Jurkat, Clone E6-1 (cell line): Measurements from ENCODE around the gene COL12A1.
"Not testable (repeated sequence)": the region's sequence is repeated elsewhere in the genome, so short reads cannot be mapped to it uniquely, and the experiment has no call there.

Experiments used
- DNase-seq: peaks from one replicate; pipeline ENCODE4 v3.0.0-alpha.2; 2011; ENCODE audit warnings: low read depth, low spot score
- H3K4me3 ChIP-seq: 2 replicates; pipeline ENCODE4 v1.5.1; 2011; ENCODE audit warnings: mild to moderate bottlenecking, low read length, control low read depth, moderate library complexity

The COL12A1 gene

GRCh38 chr6:75188221-75188925 is 17.5 kb downstream of the COL12A1 start:
- no peak overlapping the region for H3K4me3 ChIP-seq
- DNase-seq, result no peak

GRCh38 chr6:75186581-75186980 is 19.3 kb downstream of the COL12A1 start:
- not testable (repeated sequence) for DNase-seq

GRCh38 chr6:75183099-75183541 is 22.7 kb downstream of the COL12A1 start:
- no peak overlapping the region for H3K4me3 ChIP-seq
- no peak for DNase-seq

More at GRCh38 chr6:75186581-75186980, 19.3 kb downstream of the COL12A1 start:
- H3K4me3 ChIP-seq, result not testable (repeated sequence)

- H3K4me3 ChIP-seq, result no peak overlapping the region
- DNase-seq, result no peak
Observed at GRCh38 chr6:75180864-75181263, 25.0 kb downstream of the COL12A1 start.

DNA sequence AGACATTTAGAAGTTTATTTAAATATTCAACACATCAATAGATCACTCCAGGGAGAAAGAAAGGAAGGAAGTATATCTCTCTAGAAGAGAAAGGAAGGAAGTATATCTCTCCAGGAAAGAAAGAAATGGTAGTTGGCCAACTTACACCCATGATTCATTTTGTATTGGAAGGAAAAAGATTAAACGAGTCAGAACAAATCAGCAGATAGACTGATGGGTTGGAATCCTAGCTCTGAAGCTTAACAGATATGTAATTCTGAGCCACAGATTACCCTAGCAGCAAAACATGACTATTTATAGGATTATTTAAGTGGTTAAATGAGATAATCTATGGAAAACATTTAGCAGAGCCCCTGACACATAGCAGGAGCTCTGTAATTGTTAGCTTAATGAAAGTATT is 27.1 kb downstream of the COL12A1 start:
- no peak for DNase-seq
- no peak overlapping the region for H3K4me3 ChIP-seq

DNA sequence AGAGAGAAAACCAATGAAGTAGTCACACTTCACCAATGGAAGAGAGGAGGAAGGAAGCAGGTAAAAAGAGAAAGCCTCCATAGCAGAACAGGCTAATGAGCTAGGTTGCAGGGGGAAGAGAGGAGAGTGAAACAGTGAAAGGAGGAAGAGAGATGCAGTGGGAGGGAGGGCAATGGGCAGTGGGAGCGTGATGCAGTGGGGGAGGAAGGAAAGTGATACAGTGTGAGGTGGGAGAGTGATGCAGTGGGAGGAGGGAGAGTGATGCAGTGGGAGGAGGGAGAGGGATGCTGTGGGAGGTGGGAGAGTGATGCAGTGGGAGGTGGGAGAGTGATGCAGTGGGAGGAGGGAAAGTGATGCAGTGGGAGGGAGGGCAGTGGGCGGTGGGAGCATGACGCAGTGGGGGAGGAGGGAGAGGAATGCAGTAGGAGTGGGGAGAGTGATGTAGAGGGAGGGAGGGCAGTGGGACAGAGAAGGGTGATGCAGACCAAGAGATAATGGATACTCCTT is 29.7 kb downstream of the COL12A1 start:
- no peak for DNase-seq
- H3K4me3 ChIP-seq, result no peak overlapping the region

DNA sequence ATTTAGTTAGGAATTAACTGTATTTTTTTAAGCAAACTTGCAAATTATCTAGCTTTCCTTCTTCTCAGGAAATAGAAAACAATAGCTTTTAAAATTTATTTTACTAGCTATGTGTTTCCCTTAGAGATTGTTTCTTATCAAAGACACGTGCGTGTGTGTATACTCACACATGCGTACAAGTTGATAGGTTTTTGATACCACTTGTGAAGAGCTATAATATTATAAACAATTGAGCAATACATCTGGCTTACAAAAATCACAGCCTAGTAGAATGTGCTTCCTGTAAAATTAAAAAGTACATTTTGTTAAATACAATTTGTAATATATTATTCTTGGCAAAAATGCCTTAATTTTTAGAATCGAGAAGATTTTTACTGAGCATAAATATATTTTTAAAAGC is 33.9 kb downstream of the COL12A1 start:
- DNase-seq, result no peak
- no peak overlapping the region for H3K4me3 ChIP-seq

GRCh38 chr6:75171567-75171966 is 34.3 kb downstream of the COL12A1 start:
- DNase-seq, result no peak

DNA sequence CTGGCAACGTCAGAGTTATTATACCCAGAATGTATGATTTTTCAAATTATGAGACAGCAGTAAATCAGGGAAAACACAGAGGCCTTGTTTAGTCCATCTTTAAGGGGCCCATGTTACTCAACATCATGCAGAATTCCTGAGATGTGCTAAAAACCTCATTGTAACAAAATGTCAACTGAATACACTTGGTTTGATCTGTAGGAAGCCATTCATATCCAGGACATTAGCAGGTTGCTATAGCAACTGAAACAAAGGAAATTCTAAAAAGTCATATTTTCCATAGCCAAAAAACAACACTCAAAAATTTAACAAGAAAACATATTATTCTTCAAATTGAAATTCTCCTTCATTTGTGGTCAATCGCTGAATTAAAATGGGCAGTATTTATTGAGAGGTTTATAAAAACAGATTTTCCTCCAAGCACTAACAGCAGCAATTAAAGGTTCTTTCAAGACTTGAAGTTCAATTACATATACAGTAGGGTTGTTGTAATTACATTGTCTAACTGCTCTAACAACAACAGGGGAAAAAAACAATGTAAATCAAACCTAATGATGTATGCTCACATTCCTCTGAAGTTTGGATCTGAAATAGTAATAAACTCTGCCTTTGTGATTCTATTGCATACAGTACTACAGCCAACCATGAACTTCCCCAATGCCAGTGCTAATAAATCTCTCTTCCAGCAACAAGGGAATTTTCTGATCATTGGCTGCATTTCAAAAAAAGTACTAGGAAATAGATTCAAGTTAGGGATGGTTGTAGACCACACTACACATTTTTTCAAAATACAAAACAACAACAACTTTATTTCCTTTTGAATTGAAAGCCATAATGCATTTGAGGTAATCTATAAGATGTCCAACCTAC is 34.9 kb downstream of the COL12A1 start:
- DNase-seq, result no peak
- no peak overlapping the region for H3K4me3 ChIP-seq

More at GRCh38 chr6:75171567-75171966, 34.3 kb downstream of the COL12A1 start:
- H3K4me3 ChIP-seq, result no peak overlapping the region

- DNase-seq, result no peak
Observed at GRCh38 chr6:75169689-75170586, 35.9 kb downstream of the COL12A1 start.

GRCh38 chr6:75167851-75168250 is 38.0 kb downstream of the COL12A1 start:
- DNase-seq, result no peak
- no peak overlapping the region for H3K4me3 ChIP-seq

More at GRCh38 chr6:75169689-75170586, 35.9 kb downstream of the COL12A1 start:
- H3K4me3 ChIP-seq, result no peak overlapping the region

GRCh38 chr6:75167325-75167724 is 38.5 kb downstream of the COL12A1 start:
- no peak for DNase-seq
- no peak overlapping the region for H3K4me3 ChIP-seq

GRCh38 chr6:75166773-75167172 is 39.1 kb downstream of the COL12A1 start:
- H3K4me3 ChIP-seq, result no peak overlapping the region
- no peak for DNase-seq

DNA sequence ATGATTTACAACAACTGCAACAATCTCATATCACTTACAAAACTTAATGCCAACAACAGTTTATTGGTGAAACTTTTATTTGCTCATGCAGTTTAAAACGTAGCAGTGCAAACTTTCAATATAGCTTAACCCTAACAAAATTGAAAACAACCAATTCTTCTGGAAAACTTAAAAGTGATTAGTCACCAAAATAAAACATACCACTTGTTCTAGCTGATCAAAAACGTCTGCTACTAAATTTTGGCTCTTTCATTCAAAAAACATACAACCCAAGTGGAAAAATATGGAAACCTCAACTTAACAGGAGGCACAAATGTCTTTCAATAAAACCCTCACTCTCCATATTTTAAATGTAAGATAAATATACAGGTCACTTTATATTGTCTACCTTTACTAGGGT is 39.6 kb downstream of the COL12A1 start:
- DNase-seq, result no peak

DNA sequence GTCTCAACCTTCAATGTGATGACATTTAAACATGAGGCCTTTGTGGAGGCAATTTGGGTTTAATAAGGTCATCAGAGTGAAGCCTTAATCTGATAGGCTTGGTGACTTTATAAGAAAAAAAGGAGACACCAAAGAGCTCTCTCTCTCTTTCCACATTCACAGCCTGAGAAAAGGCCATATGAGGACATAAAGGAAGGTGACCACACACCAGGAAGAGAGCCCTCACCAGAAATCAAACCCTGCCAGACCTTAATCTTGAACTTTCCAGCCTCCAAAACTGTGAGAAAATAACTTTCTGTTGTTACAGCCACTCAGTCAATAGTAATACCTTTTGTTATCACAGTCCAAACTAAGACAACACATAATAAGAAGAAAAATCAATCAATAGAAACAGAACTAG is 47.7 kb downstream of the COL12A1 start:
- no peak overlapping the region for H3K4me3 ChIP-seq
- no peak for DNase-seq

More for the DNA sequence above, 39.6 kb downstream of the COL12A1 start:
- H3K4me3 ChIP-seq, result no peak overlapping the region

GRCh38 chr6:75157336-75157735 is 48.5 kb downstream of the COL12A1 start:
- DNase-seq, result no peak
- H3K4me3 ChIP-seq, result no peak overlapping the region

DNA sequence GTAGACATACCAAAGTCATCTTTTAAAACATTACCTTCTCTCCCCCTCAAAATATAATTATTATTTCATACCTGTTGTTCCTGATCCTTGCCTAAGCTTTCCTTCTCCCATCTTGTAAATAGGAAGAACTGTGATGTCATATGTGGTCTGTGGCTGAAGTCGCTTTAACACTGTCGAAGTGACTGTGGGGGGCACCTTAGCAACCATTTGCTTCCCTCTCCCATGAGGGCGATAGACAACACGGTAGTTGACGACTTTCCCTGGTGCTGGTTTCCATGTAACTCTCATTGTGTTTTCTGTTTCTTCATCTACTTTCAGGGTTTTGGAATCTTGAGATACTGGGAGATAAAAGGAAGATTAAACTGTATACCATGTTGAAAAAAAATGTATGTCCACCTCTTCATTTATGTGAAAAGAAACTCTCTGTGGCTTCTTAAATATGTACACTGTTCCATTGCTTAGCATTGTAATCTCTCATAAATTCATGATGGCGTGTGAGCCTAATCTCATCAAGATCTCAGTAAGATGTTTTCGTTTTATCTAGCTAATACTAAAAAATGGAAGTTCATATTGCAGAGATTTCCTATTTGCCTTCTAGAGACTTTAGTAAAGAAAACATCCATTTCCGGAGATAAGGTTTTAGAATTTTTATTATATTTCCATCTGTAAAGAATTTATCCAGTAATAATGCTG is 49.5 kb downstream of the COL12A1 start:
- no peak overlapping the region for H3K4me3 ChIP-seq
- no peak for DNase-seq

- DNase-seq, result no peak
- H3K4me3 ChIP-seq, result no peak overlapping the region
Observed at GRCh38 chr6:75155631-75156030, 50.2 kb downstream of the COL12A1 start.

DNA sequence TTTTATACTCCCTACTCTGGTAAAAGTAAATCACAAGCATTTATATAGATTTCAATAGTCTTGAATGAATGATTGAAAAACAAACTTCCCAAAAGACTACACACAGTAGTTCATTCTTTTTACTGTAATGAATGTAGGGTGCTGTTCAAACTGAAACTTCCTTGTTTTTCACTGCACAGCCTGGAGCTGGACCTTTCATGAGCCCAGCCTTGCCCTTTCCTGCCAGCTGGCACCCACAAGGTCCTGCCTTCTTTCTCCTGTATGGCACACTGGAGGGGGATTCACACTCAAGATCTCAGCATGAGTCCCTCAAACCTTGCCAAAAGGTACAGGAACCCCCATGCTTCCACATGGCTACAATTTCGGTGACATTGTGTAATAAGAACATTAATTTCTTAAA is 50.9 kb downstream of the COL12A1 start:
- no peak for DNase-seq
- H3K4me3 ChIP-seq, result no peak overlapping the region
